Esophagus muscularis mucosa (tissue), 4 donors: Measurements from ENCODE around the gene C1orf210. TPM values are rescaled to one million over a fixed set of nuclear protein-coding genes. Genes with fewer than 3 reads are reported as not detected.

Experiments used
- DNase-seq: peaks from one replicate; pipeline ENCODE4 v3.0.0-alpha.2; 2017; ENCODE audit errors: extremely low spot score
- H3K27ac ChIP-seq, 4 donors: fragments of 200-600 bp; sonication (generic); replicated peaks in 1 of 4; 1 replicate in 3 of 4; 2 replicates in 1 of 4; pipeline ENCODE4 v1.5.1; 2016 to 2019; ENCODE audit warnings: mild to moderate bottlenecking in 1 of 4
- H3K27me3 ChIP-seq, 4 donors: fragments of 200-600 bp; sonication (generic); one replicate each; pipeline versions ENCODE4 v1.5.1 to v1.6.0; 2016 to 2019
- H3K36me3 ChIP-seq, 4 donors: fragments of 200-600 bp; sonication (generic); one replicate each; pipeline ENCODE4 v1.5.1; 2016 to 2019
- H3K4me1 ChIP-seq, 4 donors: fragments of 200-600 bp; sonication (generic); one replicate each; pipeline ENCODE4 v1.5.1; 2016 to 2019
- H3K4me3 ChIP-seq, 4 donors: fragments of 200-600 bp; sonication (generic); 1 replicate in 2 of 4; 2 replicates in 2 of 4; pipeline ENCODE4 v1.5.1; 2016 to 2019; ENCODE audit warnings: mild to moderate bottlenecking in 4 of 4, moderate library complexity in 1 of 4
- H3K9me3 ChIP-seq, 4 donors: fragments of 200-600 bp; sonication (generic); 1 replicate in 3 of 4; 2 replicates in 1 of 4; pipeline ENCODE4 v1.5.1; 2016 to 2019
- EP300 ChIP-seq: sonication (generic); formaldehyde crosslinking; IDR thresholded peaks from one replicate; pipeline ENCODE4 v1.6.1; 2017; ENCODE audit warnings: antibody characterized with exemption
- POLR2A ChIP-seq: fragments of 450-650 bp; IDR thresholded peaks from one replicate; pipeline ENCODE4 v1.6.1; 2017; ENCODE audit warnings: antibody characterized with exemption, moderate library complexity, mild to moderate bottlenecking, low read depth
- POLR2AphosphoS5 ChIP-seq, 2 donors: sonication (generic); formaldehyde crosslinking; IDR thresholded peaks; one replicate each; pipeline ENCODE4 v1.6.1; 2017; ENCODE audit warnings: antibody characterized with exemption in 2 of 2
- WGBS: methylation state at CpG from one replicate; pipeline ENCODE4 v1.1.5; 2018; 5-methylcytosine and 5-hydroxymethylcytosine counted together
- intact Hi-C: fragments of 100-400 bp; cut with DNase I; formaldehyde crosslinking; loops from one replicate; pipeline ENCODE4 v1.15.1; 2023
- total RNA-seq, 4 donors: library from RNA; depleted of rRNA; stranded (reverse); fragments of >200 nt; gene quantifications; one replicate each; pipeline versions ENCODE4 v1.1.0 to v1.2.1, GENCODE V29; 2016
- TF ChIP-seq, protein P1 (sequence below), 3 experiments: fragments of 200-600 bp in 2 of 3; fragments of 450-650 bp in 1 of 3; sonication (generic) in 2 of 3; IDR thresholded peaks; one replicate each; pipeline ENCODE4 v1.5.1; 2017 to 2019; ENCODE audit warnings: antibody characterized with exemption in 3 of 3, mild to moderate bottlenecking in 2 of 3, moderate library complexity in 1 of 3

The C1orf210 gene
- total RNA-seq, 4 donors from 2014 or later: not detected

GRCh38 chr1:43316738-43317520, 31.5 kb upstream of the C1orf210 start:
- DNase-seq: no peak
- Histone ChIP-seq H3K27me3 (no peaks in the 10 kb centered on the region), H3K4me3 (no peak overlapping the region), H3K36me3 (peaks cover 0 to 58% (median 8%) of the 10 kb centered on the region in 4 donors), H3K27ac (no peak overlapping the region), H3K4me1 (no peaks in the 10 kb centered on the region), H3K9me3 (no peaks in the 10 kb centered on the region)
- intact Hi-C loops: no loop called here
- TF ChIP-seq POLR2A (no peak), EP300 (no peak), POLR2AphosphoS5 (IDR thresholded peaks at IDR 0.05) (no peak)
- TF ChIP-seq, protein P1, sequence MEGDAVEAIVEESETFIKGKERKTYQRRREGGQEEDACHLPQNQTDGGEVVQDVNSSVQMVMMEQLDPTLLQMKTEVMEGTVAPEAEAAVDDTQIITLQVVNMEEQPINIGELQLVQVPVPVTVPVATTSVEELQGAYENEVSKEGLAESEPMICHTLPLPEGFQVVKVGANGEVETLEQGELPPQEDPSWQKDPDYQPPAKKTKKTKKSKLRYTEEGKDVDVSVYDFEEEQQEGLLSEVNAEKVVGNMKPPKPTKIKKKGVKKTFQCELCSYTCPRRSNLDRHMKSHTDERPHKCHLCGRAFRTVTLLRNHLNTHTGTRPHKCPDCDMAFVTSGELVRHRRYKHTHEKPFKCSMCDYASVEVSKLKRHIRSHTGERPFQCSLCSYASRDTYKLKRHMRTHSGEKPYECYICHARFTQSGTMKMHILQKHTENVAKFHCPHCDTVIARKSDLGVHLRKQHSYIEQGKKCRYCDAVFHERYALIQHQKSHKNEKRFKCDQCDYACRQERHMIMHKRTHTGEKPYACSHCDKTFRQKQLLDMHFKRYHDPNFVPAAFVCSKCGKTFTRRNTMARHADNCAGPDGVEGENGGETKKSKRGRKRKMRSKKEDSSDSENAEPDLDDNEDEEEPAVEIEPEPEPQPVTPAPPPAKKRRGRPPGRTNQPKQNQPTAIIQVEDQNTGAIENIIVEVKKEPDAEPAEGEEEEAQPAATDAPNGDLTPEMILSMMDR (IDR thresholded peaks at IDR 0.05): no peak
- WGBS: 81% methylated on average over 6 of the region's 16 CpGs

DNA sequence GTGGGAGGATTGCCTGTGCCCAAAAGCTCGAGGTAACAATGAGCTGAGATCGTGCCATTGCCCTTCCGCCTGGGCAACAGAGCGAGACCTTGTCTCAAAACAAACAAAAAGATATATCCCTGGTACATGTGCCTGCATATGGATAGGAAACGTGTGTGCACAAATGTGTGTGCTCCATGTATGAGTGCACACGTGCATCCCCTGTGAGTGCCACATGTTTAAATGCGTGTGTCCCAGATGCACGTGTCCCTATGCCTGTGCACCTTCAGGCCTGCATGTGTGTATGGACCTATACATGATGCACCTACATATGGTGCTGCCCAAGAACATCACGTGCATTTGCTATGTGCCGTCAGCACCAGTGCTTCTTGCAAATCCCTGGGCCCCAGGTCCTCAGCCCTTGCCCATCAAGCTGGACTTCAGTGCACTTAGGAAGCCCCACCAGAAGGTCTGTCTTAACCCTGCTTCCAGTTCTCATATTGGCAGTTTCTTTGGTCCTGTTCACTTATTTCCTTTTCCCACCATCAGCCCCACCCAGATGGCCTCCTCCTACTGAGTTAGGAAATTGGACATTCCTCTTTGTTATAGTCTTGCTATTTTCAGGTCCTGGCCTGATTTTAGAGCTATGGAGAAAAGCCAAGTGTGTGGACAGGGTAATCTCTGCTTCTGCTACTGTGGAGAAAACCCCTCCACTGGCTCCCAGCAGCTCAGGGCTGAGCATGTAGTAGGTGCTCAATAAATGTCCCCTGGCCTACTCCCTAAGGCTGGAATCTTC, 30.8 kb upstream of the C1orf210 start:
- DNase-seq: no peak

GRCh38 chr1:43315481-43315880, 30.1 kb upstream of the C1orf210 start:
- WGBS: 73% methylated on average over 3 of the region's 3 CpGs

More for the DNA sequence above, 30.8 kb upstream of the C1orf210 start:
- no peaks in the 10 kb centered on the region for H3K4me1 ChIP-seq
- H3K36me3 ChIP-seq: peaks cover 0 to 60% (median 7%) of the 10 kb centered on the region in 4 donors
- TF ChIP-seq POLR2A: no peak
- H3K9me3 ChIP-seq: no peaks in the 10 kb centered on the region
- H3K4me3 ChIP-seq: no peak overlapping the region
- H3K27me3 ChIP-seq: no peaks in the 10 kb centered on the region
- intact Hi-C loops: no loop called here
- no peak overlapping the region for H3K27ac ChIP-seq
- 85% methylated on average over 8 of the region's 10 CpGs for WGBS

GRCh38 chr1:43314233-43314632, 28.9 kb upstream of the C1orf210 start:
- intact Hi-C loops: no loop called here
- Histone ChIP-seq H3K9me3 (no peaks in the 10 kb centered on the region), H3K27me3 (no peaks in the 10 kb centered on the region), H3K4me3 (no peak overlapping the region), H3K27ac (no peak overlapping the region), H3K4me1 (no peaks in the 10 kb centered on the region), H3K36me3 (peaks cover 0 to 62% (median 9%) of the 10 kb centered on the region in 4 donors)
- WGBS: 100% methylated on average over 5 of the region's 5 CpGs
- TF ChIP-seq POLR2AphosphoS5 (IDR thresholded peaks at IDR 0.05): no peak
- TF ChIP-seq, protein P1 (IDR thresholded peaks at IDR 0.05): no peak
- TF ChIP-seq EP300: no peak
- no peak for TF ChIP-seq POLR2A
- no peak for DNase-seq

More at GRCh38 chr1:43315481-43315880, 30.1 kb upstream of the C1orf210 start:
- Histone ChIP-seq H3K27ac (no peak overlapping the region), H3K27me3 (no peaks in the 10 kb centered on the region), H3K36me3 (peaks cover 0 to 61% (median 7%) of the 10 kb centered on the region in 4 donors), H3K9me3 (no peaks in the 10 kb centered on the region), H3K4me1 (no peaks in the 10 kb centered on the region), H3K4me3 (no peak overlapping the region)
- intact Hi-C loops: no loop called here
- DNase-seq: no peak
- TF ChIP-seq POLR2AphosphoS5 (IDR thresholded peaks at IDR 0.05) (no peak), EP300 (no peak), POLR2A (no peak)
- TF ChIP-seq, protein P1 (IDR thresholded peaks at IDR 0.05): no peak

GRCh38 chr1:43313771-43314170, 28.4 kb upstream of the C1orf210 start:
- no peaks in the 10 kb centered on the region for H3K9me3 ChIP-seq
- intact Hi-C loops: no loop called here
- H3K4me1 ChIP-seq: no peaks in the 10 kb centered on the region
- TF ChIP-seq POLR2A: no peak
- TF ChIP-seq POLR2AphosphoS5 (IDR thresholded peaks at IDR 0.05): no peak
- TF ChIP-seq, protein P1 (IDR thresholded peaks at IDR 0.05): no peak
- no peak for TF ChIP-seq EP300
- no peak overlapping the region for H3K27ac ChIP-seq
- WGBS: 94% methylated on average over 7 of the region's 10 CpGs
- H3K36me3 ChIP-seq: peaks cover 0 to 62% (median 9%) of the 10 kb centered on the region in 4 donors
- DNase-seq: no peak
- H3K27me3 ChIP-seq: no peaks in the 10 kb centered on the region
- H3K4me3 ChIP-seq: no peak overlapping the region
